ENCODE data around the gene NOTUM.

Gene NOTUM

GRCh38 chr17:81976332-81977210 lies 15.6 kb upstream of the NOTUM start:
- peak; percentile 89 for DNase-seq

GRCh38 chr17:81973432-81973831 lies 12.4 kb upstream of the NOTUM start:
- no peak for DNase-seq

- DNase-seq: no peak
These were observed 8.1 kb upstream of the NOTUM start for GRCh38 chr17:81968850-81969812.

- DNase-seq: no peak
These were observed 7.4 kb upstream of the NOTUM start for GRCh38 chr17:81968396-81968745.

- peak; percentile 94 for DNase-seq
These were observed 6.8 kb upstream of the NOTUM start for GRCh38 chr17:81967533-81968395.

GRCh38 chr17:81967244-81967532 lies 6.2 kb upstream of the NOTUM start:
- no peak for DNase-seq

- DNase-seq: peak; percentile 94
These were observed 5.6 kb upstream of the NOTUM start for GRCh38 chr17:81966343-81967243.

GRCh38 chr17:81964081-81964849 lies 3.3 kb upstream of the NOTUM start:
- DNase-seq: no peak

- no peak for DNase-seq
These were observed 1.8 kb upstream of the NOTUM start for GRCh38 chr17:81962499-81963441.

GRCh38 chr17:81961521-81962498 lies 823 bp upstream of the NOTUM start:
- no peak for DNase-seq

- DNase-seq: no peak
These were observed 643 bp downstream of the NOTUM start for GRCh38 chr17:81960130-81960958.

GRCh38 chr17:81959362-81960129 lies 1.4 kb downstream of the NOTUM start:
- no peak for DNase-seq

- DNase-seq: no peak
These were observed 2.2 kb downstream of the NOTUM start for GRCh38 chr17:81958633-81959342.

- no peak for DNase-seq
These were observed 3.1 kb downstream of the NOTUM start for GRCh38 chr17:81957691-81958432.
